NOMO-1 treated with DMSO at 0.1 percent for 48 hours (cell line): Measurements from ENCODE around the gene SLC66A3.
A peak's percentile ranks its signal among the peaks of the same experiment; 100 is the strongest.

Experiments used
- DNase-seq: peaks from one replicate; lab custom pipeline; 2025; ENCODE audit not compliant: unreplicated experiment; lab: John Stamatoyannopoulos, UW

SLC66A3 gene

DNA sequence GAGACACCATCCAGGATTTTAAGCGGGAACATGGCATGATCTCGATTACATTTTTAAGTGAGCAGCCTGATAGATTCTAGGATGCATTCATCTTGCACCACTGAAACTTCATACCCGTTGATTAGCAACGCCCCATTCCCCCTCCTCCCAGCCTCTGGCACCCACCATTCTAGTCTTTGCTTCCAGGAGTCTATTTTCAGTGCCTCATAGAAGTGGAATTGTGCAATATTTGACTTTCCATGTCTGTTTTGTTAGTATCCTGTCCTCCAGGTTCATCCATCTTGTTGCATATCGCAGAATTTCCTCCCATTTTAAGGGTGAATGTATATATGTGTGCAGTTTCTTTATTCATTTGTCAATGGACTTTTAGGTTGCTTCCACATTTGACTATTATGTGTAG lies 20.9 kb upstream of the SLC66A3 start:
- DNase-seq = no peak

- DNase-seq = no peak
These were observed 14.8 kb upstream of the SLC66A3 start for GRCh38 chr2:11140492-11140891.

DNA sequence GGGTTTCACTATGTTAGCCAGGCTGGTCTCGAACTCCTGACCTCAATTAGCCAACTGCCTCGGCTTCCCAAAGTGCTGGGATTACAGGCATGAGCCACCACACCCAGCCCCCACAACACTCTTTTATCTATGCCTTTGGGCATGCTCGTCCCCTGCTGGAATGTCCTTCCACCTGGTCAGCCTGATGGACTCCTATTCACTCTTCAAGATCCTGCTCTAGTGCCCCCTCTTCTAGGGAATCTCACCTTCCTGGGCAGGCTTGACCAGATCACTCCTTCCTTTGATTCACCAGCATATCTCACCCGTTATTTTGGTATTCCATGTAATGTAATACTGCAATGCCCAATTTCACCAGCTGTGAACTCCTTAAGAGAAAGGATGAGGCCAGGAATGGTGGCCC lies 13.9 kb upstream of the SLC66A3 start:
- no peak for DNase-seq

DNA sequence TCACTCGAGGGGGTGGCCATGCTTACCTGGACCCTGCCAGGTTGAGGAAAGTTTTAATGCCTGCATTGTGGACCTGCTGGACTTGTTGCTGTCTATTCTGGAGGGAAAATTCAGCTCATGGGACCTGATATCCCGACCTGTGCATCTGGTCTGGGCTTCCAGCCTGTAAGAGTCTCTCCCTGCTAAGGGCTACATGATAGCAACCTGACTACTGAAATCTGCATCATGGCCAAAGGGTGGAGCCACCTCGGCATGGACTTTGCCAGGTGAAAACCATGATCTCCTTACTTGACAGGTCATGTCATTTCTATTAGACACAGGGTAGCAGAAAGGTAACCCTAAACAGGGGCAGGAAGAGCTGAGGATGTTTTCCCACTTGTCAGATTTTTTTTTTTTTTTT lies 12.9 kb upstream of the SLC66A3 start:
- DNase-seq = no peak

- DNase-seq = no peak
These were observed 12.3 kb upstream of the SLC66A3 start for GRCh38 chr2:11142987-11143386.

DNA sequence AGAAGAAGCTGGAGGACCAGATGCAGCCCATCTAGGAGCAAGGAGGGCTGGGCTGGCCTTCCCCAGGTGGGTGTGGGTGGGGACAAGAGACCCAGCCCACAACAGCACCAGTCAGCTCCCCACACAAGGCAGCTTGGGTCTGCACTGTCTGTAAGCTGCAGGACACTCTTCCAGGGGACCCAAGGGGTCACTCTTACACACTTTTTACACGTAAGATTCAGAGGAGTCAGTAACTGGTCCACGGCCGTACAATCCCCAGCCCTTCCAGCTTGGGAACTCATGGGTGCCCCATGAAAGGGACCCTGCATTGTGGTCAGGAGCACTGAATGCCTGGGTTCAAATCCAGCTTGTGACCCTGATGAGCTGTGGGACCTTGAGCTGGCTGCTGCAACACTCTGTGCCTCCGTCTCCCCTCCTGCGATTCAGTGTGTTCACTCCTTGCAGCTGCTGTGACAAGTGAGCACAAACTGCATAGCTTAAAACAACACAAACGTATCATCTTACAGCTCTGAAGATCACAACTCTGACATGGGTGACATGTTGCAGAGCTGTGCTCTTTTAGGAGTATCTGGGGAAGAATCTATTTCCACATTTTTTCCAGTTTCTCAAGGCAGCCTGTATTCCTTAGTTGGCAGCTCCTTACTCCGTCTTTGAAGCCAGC lies 11.1 kb upstream of the SLC66A3 start:
- DNase-seq = no peak

- no peak for DNase-seq
These were observed 10.6 kb upstream of the SLC66A3 start for GRCh38 chr2:11144738-11145079.

- DNase-seq = peak; percentile 78
These were observed 9.9 kb upstream of the SLC66A3 start for GRCh38 chr2:11145350-11145749.

GRCh38 chr2:11146076-11146475 lies 9.2 kb upstream of the SLC66A3 start:
- DNase-seq = no peak

DNA sequence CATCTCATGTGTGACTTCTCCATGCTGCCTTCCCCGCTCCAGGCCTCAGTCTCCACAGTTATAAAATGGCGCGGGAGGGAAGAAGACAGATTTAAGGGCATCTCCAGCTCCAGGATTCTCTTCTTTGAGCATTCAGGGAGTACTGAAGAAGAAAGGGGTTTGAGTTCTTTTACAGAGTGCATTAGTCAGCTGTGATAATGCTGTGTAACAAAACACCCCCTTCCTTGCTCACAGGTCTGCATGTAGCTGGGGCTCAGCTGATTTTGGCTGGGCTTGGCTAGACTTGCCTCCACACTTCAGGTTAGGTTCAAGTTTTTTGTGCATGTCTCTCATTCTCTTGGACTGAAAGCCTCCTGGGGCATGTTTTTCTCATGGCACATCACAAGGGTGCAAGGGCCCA lies 8.0 kb upstream of the SLC66A3 start:
- DNase-seq = no peak

DNA sequence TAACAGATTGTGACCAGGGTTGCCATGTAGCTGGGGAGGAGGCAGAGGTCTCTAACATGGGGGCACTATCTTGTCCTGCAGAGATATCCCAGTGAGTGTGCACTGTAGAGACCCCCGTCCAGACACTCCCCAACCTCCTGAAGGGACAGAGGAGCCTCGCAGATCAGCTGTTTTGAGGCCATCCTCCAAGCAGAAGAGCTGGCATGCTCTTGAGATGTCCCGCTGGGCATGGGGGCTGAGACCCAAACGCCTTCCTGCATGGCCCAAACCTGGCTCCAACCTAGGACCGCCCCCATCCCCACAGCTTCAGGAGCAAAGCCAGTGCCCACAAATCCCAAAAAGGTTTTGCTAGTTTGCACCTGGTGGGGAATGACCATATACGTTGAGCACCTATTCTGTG lies 2.7 kb upstream of the SLC66A3 start:
- DNase-seq = no peak

GRCh38 chr2:11154016-11154922 lies 998 bp upstream of the SLC66A3 start:
- peak; percentile 50 for DNase-seq

DNA sequence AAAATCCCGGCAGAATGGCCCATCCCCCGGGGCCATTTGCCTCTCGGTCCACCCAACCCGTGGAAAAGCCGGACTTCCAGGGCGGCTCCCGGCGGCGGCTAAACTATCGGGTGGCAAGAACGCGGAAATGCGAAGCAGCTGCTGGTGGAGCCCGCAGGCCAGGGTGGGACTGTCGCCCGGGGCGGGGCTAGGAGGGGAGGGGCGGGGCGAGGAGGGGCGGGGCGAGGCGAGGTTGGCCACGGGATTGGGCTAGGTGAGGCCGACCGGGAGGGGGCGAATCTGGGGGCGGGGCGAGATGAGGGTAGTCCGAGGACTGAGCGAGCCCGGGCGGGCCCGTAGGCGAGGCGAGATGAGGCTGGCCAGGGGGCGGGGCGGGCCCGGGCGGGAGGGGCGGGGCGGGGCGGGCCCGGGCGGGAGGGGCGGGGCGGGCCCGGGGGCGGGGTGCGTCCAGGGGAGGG lies 315 bp upstream of the SLC66A3 start:
- peak; percentile 92 for DNase-seq

DNA sequence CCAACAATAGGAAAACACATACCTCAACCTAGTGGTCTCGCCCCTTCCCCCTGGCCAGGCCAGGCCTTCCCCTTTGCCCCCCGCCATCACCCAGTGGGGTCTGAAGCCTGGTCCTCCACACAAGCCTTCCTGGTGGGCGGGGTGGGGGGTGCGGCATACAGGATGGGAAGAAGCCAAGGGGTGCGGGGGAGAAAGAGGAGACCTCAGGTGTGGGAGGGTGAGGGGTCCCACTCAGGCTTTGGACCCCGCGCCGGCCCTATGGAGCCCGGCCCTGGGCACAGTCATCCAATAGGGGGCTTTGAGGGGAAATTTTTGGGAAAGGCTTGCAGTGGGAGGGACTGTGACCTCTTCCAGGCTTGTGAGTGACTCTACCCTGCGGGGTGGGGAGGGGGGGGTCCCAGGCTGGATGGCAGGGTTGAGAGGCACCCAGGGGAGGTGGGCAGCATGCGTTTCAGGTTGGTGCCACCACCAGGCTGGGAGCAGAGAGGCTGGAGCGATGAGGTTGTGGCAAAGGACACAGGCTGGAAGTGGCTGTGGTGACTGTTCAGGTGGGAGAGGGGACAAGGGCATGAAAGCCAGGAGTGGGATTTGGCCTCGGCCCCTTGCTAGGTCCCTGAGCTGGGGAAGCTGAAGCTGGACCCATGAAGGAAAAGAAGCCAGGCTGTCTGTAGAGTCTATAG lies 1.3 kb downstream of the SLC66A3 start:
- DNase-seq = no peak

- no peak for DNase-seq
These were observed 2.0 kb downstream of the SLC66A3 start for GRCh38 chr2:11157296-11157695.

GRCh38 chr2:11157731-11158130 lies 2.5 kb downstream of the SLC66A3 start:
- no peak for DNase-seq

DNA sequence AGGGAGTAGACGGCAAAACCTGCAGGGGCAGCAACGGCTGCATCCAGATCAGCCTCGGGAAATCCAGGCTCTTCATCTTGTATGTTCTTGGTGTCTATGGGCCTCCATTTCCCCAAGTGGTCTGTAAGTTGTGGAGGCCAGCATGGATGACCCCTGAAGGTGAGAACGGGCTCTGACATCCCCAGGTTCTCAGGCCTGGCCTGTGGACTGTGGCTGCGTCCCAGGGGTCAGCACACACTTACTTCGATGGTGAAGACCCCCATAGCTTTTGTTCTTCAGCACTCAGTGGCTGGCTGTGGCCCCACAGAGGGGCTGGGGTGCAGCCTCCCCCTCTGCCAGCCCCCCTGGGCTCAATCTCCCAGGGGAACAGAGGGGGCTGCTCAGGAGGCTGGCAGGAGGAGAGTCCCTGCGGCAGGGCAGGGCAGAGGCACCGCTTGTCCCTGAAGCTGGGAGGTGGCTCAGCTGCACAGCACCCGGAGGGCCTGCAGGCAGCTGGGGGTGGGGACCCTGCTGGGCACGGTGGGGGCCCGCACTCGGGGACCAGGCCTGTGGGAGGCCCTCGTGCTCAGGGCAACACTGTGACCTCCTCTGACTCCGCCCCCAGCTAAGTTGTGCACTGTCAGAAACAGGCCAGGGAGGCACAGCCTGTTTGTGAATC lies 3.8 kb downstream of the SLC66A3 start:
- DNase-seq = no peak

DNA sequence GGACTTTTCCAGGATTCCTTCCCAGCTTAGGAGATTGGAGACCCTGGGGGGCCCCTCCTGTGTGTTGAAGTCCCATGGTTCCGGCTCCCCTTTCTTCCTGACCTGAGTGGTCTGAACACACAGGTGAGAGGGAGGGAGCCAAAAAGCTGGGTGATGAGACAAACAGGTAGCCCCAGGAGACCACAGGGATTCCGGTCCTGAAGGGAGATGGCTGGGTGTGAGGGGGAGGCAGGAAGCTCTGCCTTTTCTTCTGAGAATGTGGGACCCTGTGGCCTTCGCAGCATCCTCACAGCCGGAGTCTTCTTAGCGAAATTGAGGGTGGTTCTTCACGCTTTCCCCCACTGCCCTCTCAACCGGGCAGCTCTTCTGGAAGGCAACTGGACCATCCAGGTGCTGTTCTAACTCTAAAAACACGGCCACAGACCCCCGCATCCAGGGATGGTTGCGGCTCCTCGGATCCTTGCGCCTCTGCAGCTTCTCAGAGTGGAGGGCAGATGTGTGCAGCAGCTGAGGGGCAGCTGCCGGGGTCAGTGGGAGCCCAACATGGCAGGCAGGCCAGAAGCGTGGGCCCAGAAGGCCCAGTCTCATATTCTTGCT lies 4.4 kb downstream of the SLC66A3 start:
- no peak for DNase-seq

GRCh38 chr2:11160256-11160655 lies 5.0 kb downstream of the SLC66A3 start:
- no peak for DNase-seq

DNA sequence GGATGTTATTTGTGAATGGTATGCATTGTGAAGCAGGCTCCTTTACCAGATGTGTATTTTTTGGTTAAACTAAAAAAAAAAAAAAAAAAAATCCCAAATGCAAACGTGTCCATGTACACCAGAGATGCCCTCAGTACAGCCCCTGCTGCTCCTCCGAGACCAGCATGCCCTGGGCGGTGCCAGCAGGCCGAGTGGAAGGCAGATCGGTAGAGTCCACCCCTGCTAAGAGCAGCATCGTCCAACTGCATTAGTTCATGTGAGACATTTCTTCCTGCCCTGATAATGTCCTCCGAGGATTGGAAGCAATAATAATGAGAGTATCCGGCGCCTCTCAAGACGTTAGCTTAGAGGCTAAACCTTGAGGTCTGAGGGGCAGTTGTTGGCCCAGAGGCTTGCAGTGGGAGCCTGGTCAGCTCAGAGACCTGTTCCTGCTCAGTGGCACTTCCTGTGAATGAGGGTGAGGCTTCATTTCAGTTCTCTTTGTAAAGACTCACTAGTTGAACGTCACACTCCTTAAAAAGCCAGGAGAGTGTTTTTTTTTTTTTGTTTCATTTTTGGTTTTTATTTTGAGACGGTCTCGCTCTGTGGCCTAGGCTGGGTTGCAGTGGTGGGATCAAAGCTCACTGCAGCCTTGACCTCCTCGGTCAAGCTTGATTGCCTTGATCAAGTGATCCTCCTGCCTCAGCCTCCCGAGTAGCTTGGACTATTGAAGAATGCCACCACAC lies 5.6 kb downstream of the SLC66A3 start:
- DNase-seq = peak; percentile 34
